ENCODE measurements around the gene WDR43. TPM values are rescaled to one million over a fixed set of nuclear protein-coding genes. Genes with fewer than 3 reads are reported as not detected.

WDR43 gene
- total and polyA plus RNA-seq, 2 experiments from 2014 or later = 101 to 140 TPM

- TF ChIP-seq ZNF462 (CRISPR knock-in tag; IDR thresholded peaks at IDR 0.05) = no peak
- no peak for TF ChIP-seq EZH2 (IDR thresholded peaks at IDR 0.05; ENCODE audit: low read depth, unreplicated experiment)
- no peak for TF ChIP-seq ZNF114 (CRISPR knock-in tag; IDR thresholded peaks at IDR 0.05)
- no peak for TF ChIP-seq NANOG (IDR thresholded peaks at IDR 0.05; ENCODE audit: borderline replicate concordance)
- TF ChIP-seq ZNF331 (CRISPR knock-in tag; IDR thresholded peaks at IDR 0.05; ENCODE audit: low read depth) = no peak
- TF ChIP-seq JUNB (IDR thresholded peaks at IDR 0.05; ENCODE audit: unreplicated experiment) = no peak
- TF ChIP-seq, protein P1, sequence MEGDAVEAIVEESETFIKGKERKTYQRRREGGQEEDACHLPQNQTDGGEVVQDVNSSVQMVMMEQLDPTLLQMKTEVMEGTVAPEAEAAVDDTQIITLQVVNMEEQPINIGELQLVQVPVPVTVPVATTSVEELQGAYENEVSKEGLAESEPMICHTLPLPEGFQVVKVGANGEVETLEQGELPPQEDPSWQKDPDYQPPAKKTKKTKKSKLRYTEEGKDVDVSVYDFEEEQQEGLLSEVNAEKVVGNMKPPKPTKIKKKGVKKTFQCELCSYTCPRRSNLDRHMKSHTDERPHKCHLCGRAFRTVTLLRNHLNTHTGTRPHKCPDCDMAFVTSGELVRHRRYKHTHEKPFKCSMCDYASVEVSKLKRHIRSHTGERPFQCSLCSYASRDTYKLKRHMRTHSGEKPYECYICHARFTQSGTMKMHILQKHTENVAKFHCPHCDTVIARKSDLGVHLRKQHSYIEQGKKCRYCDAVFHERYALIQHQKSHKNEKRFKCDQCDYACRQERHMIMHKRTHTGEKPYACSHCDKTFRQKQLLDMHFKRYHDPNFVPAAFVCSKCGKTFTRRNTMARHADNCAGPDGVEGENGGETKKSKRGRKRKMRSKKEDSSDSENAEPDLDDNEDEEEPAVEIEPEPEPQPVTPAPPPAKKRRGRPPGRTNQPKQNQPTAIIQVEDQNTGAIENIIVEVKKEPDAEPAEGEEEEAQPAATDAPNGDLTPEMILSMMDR (conservative IDR thresholded peaks at IDR 0.05; ENCODE audit: low read depth in 2 of 2) = no peak
- TF ChIP-seq POLR2AphosphoS5 (IDR thresholded peaks at IDR 0.05; ENCODE audit: low read depth) = no peak
- no peak for TF ChIP-seq STAT1 (IDR thresholded peaks at IDR 0.05; ENCODE audit: unreplicated experiment)
- TF ChIP-seq ETS1 (IDR thresholded peaks at IDR 0.05) = no peak
- no peak for TF ChIP-seq CREB1 (CRISPR knock-in tag; IDR thresholded peaks at IDR 0.05; ENCODE audit: low read depth)
Measured at GRCh38 chr2:28868611-28869010, 25.9 kb upstream of the WDR43 start (continued).

Data from GM23338 (cell line).